Lower leg skin (tissue), 3 donors: ENCODE results near the gene TUBB1.

Experiments used
- POLR2A ChIP-seq, 2 donors: fragments of 450-650 bp; IDR thresholded peaks; one replicate each; pipeline ENCODE4 v1.6.1; 2016 to 2017; ENCODE audit warnings: antibody characterized with exemption in 2 of 2, mild to moderate bottlenecking in 1 of 2, moderate library complexity in 1 of 2
- TF ChIP-seq, protein P1 (sequence below), 3 donors: fragments of 450-650 bp; IDR thresholded peaks; one replicate each; pipeline ENCODE4 v1.5.1; 2016; ENCODE audit warnings: antibody characterized with exemption in 3 of 3, mild to moderate bottlenecking in 3 of 3, moderate library complexity in 2 of 3

DNA sequence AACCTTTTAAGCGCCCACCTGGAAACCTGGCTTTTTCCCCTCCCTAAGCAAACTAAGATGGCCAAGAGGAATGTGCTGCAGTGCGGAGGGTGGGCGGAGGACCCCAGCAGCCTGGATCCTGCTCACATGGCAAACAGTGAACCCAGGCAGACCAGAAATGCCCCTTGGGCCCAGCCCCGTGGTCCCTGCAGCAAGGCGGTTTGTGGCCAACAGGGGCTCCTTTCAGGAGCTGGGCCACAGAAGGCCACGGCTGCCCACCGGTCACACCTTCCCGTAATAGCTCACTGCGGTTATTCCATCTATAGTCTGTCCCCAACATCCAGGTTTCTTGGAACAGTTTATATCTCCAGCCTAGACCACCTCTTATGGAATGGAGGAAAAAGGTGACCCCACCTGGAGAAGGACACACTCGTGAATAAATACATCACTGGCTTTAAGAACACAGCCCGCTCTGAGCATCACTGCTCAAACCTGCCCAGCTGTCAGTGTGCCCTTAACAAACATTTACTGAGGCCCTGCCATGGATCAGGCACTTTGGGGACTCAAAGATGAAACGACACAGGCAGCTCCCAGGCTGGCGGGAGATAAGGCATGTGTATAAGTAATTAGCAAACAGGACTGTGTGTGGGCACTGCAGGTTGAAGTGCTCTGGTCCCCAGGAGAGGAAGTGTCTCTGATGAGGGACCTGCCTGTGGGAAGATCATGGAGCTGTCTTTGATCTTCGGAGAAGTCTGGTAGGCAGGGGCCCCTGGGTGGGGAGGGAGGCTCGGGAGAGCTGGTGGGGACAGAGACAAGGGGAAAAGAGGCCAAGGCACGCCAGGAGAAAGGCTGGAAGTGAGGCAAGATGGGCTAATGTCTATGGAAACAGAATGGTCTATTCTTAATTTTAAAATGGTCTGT, 3.2 kb upstream of the TUBB1 start:
- no peak for TF ChIP-seq POLR2A (IDR thresholded peaks at IDR 0.05)
- TF ChIP-seq, protein P1, sequence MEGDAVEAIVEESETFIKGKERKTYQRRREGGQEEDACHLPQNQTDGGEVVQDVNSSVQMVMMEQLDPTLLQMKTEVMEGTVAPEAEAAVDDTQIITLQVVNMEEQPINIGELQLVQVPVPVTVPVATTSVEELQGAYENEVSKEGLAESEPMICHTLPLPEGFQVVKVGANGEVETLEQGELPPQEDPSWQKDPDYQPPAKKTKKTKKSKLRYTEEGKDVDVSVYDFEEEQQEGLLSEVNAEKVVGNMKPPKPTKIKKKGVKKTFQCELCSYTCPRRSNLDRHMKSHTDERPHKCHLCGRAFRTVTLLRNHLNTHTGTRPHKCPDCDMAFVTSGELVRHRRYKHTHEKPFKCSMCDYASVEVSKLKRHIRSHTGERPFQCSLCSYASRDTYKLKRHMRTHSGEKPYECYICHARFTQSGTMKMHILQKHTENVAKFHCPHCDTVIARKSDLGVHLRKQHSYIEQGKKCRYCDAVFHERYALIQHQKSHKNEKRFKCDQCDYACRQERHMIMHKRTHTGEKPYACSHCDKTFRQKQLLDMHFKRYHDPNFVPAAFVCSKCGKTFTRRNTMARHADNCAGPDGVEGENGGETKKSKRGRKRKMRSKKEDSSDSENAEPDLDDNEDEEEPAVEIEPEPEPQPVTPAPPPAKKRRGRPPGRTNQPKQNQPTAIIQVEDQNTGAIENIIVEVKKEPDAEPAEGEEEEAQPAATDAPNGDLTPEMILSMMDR (IDR thresholded peaks at IDR 0.05), result no peak
